ENCODE results near the gene PRKCB.

- TF ChIP-seq CTCF (IDR thresholded peaks at IDR 0.05; ENCODE audit: insufficient read depth, low read length, poor library complexity, severe bottlenecking) (no peak), EZH2phosphoT487 (conservative IDR thresholded peaks at IDR 0.05; ENCODE audit: low read length) (no peak)
Observed at GRCh38 chr16:23856251-23856709, 20.5 kb downstream of the PRKCB start.

Measured in SU-DHL-6 (cell line).